Loucy (cell line): Measurements from ENCODE around the gene MROH2B.

ENCODE experiments used
- EZH2phosphoT487 ChIP-seq: fragments of 200-600 bp; IDR thresholded peaks from 2 replicates; pipeline ENCODE4 v1.6.1; 2018; ENCODE audit warnings: antibody characterized with exemption, mild to moderate bottlenecking, moderate library complexity, borderline replicate concordance
- TF ChIP-seq, protein P1 (sequence below): fragments of 200-600 bp; sonication (generic); conservative IDR thresholded peaks from 2 replicates; pipeline ENCODE4 v1.5.1; 2014; ENCODE audit warnings: mild to moderate bottlenecking, antibody characterized with exemption, low read length

- no peak for TF ChIP-seq EZH2phosphoT487
- TF ChIP-seq, protein P1, sequence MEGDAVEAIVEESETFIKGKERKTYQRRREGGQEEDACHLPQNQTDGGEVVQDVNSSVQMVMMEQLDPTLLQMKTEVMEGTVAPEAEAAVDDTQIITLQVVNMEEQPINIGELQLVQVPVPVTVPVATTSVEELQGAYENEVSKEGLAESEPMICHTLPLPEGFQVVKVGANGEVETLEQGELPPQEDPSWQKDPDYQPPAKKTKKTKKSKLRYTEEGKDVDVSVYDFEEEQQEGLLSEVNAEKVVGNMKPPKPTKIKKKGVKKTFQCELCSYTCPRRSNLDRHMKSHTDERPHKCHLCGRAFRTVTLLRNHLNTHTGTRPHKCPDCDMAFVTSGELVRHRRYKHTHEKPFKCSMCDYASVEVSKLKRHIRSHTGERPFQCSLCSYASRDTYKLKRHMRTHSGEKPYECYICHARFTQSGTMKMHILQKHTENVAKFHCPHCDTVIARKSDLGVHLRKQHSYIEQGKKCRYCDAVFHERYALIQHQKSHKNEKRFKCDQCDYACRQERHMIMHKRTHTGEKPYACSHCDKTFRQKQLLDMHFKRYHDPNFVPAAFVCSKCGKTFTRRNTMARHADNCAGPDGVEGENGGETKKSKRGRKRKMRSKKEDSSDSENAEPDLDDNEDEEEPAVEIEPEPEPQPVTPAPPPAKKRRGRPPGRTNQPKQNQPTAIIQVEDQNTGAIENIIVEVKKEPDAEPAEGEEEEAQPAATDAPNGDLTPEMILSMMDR, result no peak
These were observed 49.5 kb upstream of the MROH2B start for GRCh38 chr5:41120600-41120999.
